ENCODE data around the gene KIF26A. TPM values are rescaled to one million over a fixed set of nuclear protein-coding genes. Genes with fewer than 3 reads are reported as not detected.

KIF26A gene
- total and polyA plus RNA-seq, 2 donors (not counting 1 experiment from before 2014, with no cell fraction given): 0.15 TPM; not detected in 1

DNA sequence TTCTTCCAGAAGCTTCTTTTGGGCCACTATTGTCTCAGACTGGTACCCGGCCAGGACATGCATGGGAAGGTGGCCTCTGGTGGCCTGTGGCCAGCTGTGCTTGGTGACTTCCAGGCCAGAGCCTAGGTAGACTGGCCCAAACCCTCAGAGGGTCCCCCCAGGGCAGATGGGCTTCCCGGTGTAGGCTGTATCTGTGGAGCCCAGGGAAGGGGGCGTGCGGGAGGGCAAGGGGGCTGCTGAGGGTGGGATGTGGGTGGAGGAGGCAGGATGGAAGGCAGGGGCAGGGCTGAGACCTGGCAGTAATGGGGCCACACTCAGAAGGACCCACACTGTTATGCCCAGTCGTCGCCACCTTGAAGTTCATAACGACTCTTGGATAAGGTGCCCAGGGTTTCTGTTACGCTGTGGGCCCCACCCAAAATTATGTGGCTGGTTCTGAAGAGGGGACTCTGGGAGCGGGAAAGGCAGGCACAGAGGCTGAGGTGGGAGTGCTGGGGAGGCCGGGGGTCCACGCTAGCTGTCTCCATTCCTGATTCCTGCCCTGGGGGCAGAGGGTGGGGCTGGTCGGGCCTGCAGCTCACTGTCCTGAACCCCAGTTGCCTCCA is 52.1 kb downstream of the KIF26A start:
- Histone ChIP-seq H3K36me3 (replicated peaks in 1 of 2; ENCODE audit: control extremely low read depth in 1 of 2, control insufficient read depth in 1 of 2, extremely low read depth in 1 of 2, insufficient read depth in 2 of 2, low read length in 1 of 2) (no peaks in the 10 kb centered on the region), H3K27ac (ENCODE audit: low read length in 2 of 2) (no peak overlapping the region), H3K9ac (ENCODE audit: low read length) (no peak overlapping the region), H3K9me3 (ENCODE audit: control extremely low read depth in 1 of 3, control insufficient read depth in 2 of 3, insufficient read depth in 1 of 3, low read length in 2 of 3) (no peaks in the 10 kb centered on the region), H3K27me3 (replicated peaks in 1 of 4; ENCODE audit: control extremely low read depth in 1 of 4, control insufficient read depth in 3 of 4, insufficient read depth in 4 of 4, low read length in 3 of 4) (no peaks in the 10 kb centered on the region), H2AFZ (ENCODE audit: insufficient read depth, low read depth, low read length, poor library complexity, severe bottlenecking) (no peak overlapping the region), H3K79me2 (ENCODE audit: control insufficient read depth, insufficient read depth, low read length) (no peaks in the 10 kb centered on the region), H3K4me1 (ENCODE audit: control insufficient read depth in 2 of 2, insufficient read depth in 2 of 2, low read length in 2 of 2) (no peaks in the 10 kb centered on the region), H3K4me2 (replicated peaks; ENCODE audit: low read depth, low read length, poor library complexity, severe bottlenecking) (no peak overlapping the region), H3K4me3 (ENCODE audit: control extremely low read depth in 1 of 5, extremely low read depth in 1 of 5, insufficient read depth in 1 of 5, low read depth in 2 of 5, low read length in 4 of 5) (no peak overlapping the region), H4K20me1 (ENCODE audit: control insufficient read depth, insufficient read depth, low read length, poor library complexity, severe bottlenecking) (no peaks in the 10 kb centered on the region)
- DNase-seq (no peak), ATAC-seq (ENCODE audit: low read depth) (no peak)
- ChIA-PET POLR2A (no interaction called here), CTCF (no interaction called here)
- intact Hi-C loops (cut with micrococcal nuclease): no loop called here
- WGBS (ENCODE audit: insufficient coverage): 90% methylated on average over 12 of the region's 12 CpGs
- H3K27me3 Mint-ChIP-seq: no peaks in the 10 kb centered on the region
- H3K4me1 Mint-ChIP-seq: peaks cover 2% of the 10 kb centered on the region
- H3K9me3 Mint-ChIP-seq (ENCODE audit: insufficient read depth): no peaks in the 10 kb centered on the region
- H3K4me3 Mint-ChIP-seq: no peak overlapping the region
- no peak overlapping the region for H3K27ac Mint-ChIP-seq
- TF ChIP-seq EZH2 (IDR thresholded peaks at IDR 0.05; ENCODE audit: borderline replicate concordance, insufficient read depth, low read depth, low read length, poor library complexity, severe bottlenecking): no peak
- TF ChIP-seq, protein P1, sequence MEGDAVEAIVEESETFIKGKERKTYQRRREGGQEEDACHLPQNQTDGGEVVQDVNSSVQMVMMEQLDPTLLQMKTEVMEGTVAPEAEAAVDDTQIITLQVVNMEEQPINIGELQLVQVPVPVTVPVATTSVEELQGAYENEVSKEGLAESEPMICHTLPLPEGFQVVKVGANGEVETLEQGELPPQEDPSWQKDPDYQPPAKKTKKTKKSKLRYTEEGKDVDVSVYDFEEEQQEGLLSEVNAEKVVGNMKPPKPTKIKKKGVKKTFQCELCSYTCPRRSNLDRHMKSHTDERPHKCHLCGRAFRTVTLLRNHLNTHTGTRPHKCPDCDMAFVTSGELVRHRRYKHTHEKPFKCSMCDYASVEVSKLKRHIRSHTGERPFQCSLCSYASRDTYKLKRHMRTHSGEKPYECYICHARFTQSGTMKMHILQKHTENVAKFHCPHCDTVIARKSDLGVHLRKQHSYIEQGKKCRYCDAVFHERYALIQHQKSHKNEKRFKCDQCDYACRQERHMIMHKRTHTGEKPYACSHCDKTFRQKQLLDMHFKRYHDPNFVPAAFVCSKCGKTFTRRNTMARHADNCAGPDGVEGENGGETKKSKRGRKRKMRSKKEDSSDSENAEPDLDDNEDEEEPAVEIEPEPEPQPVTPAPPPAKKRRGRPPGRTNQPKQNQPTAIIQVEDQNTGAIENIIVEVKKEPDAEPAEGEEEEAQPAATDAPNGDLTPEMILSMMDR (IDR thresholded peaks at IDR 0.05): no peak

DNA sequence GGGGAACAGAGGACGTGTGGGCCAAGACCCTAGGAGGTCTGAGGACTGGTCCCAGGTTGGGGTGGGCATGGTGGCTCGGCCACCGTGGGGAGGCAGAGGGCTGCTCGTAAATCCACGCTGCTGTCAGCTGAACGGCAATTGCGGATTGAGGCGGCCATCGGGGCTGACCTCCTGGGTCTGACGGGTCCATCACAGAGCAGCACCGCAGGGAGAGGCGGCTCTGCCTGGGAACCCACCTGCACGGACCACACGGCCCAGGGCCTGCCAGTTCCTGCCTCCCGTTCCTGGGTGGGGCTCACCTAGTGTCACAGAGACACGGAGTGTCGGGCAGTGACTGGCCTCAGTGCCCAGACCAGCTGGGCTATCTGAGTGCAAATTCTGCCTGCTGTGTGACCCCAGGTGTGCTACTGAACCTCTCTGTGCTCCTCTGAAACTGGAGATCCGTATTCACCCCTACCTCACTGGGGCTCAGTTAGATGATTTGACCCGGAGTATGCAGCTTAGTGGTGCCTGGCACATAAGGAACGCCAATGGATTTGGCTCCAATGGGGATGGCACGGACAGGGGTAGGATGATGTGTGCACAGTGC is 53.1 kb downstream of the KIF26A start:
- no peak for ATAC-seq (ENCODE audit: low read depth)
- 86% methylated on average over 21 of the region's 21 CpGs for WGBS (ENCODE audit: insufficient coverage)
- Histone ChIP-seq H3K27me3 (replicated peaks in 1 of 4; ENCODE audit: control extremely low read depth in 1 of 4, control insufficient read depth in 3 of 4, insufficient read depth in 4 of 4, low read length in 3 of 4) (no peaks in the 10 kb centered on the region), H3K4me1 (ENCODE audit: control insufficient read depth in 2 of 2, insufficient read depth in 2 of 2, low read length in 2 of 2) (peaks cover 2 to 5% of the 10 kb centered on the region in 2 donors), H3K27ac (ENCODE audit: low read length in 2 of 2) (no peak overlapping the region), H3K4me3 (ENCODE audit: control extremely low read depth in 1 of 5, extremely low read depth in 1 of 5, insufficient read depth in 1 of 5, low read depth in 2 of 5, low read length in 4 of 5) (no peak overlapping the region), H2AFZ (ENCODE audit: insufficient read depth, low read depth, low read length, poor library complexity, severe bottlenecking) (no peak overlapping the region), H3K4me2 (replicated peaks; ENCODE audit: low read depth, low read length, poor library complexity, severe bottlenecking) (no peak overlapping the region), H3K9ac (ENCODE audit: low read length) (no peak overlapping the region), H3K79me2 (ENCODE audit: control insufficient read depth, insufficient read depth, low read length) (no peaks in the 10 kb centered on the region), H4K20me1 (ENCODE audit: control insufficient read depth, insufficient read depth, low read length, poor library complexity, severe bottlenecking) (no peaks in the 10 kb centered on the region), H3K9me3 (ENCODE audit: control extremely low read depth in 1 of 3, control insufficient read depth in 2 of 3, insufficient read depth in 1 of 3, low read length in 2 of 3) (no peaks in the 10 kb centered on the region), H3K36me3 (replicated peaks in 1 of 2; ENCODE audit: control extremely low read depth in 1 of 2, control insufficient read depth in 1 of 2, extremely low read depth in 1 of 2, insufficient read depth in 2 of 2, low read length in 1 of 2) (no peaks in the 10 kb centered on the region)
- no peak for DNase-seq
- POLR2A ChIA-PET: no interaction called here
- intact Hi-C loops (cut with micrococcal nuclease): no loop called here
- Mint-ChIP-seq H3K4me1 (peaks cover 11% of the 10 kb centered on the region), H3K4me3 (no peak overlapping the region), H3K27ac (no peak overlapping the region), H3K27me3 (no peaks in the 10 kb centered on the region), H3K9me3 (ENCODE audit: insufficient read depth) (no peaks in the 10 kb centered on the region)
- TF ChIP-seq, protein P1 (IDR thresholded peaks at IDR 0.05): no peak
- TF ChIP-seq EZH2 (IDR thresholded peaks at IDR 0.05; ENCODE audit: borderline replicate concordance, insufficient read depth, low read depth, low read length, poor library complexity, severe bottlenecking): no peak
- CTCF ChIA-PET: no interaction called here
